ENCODE data around the gene ARHGAP15.

ARHGAP15 gene

GRCh38 chr2:143615562-143615961 lies 486.3 kb downstream of the ARHGAP15 start:
- Histone ChIP-seq H3K27ac (replicated peaks) (no peak overlapping the region), H3K4me3 (replicated peaks; ENCODE audit: insufficient read depth, low read length) (no peak overlapping the region), H3K27me3 (ENCODE audit: insufficient read depth, poor library complexity, severe bottlenecking) (no peaks in the 10 kb centered on the region)
- TF ChIP-seq GABPA (IDR thresholded peaks at IDR 0.05; ENCODE audit: low read depth) (no peak), SPI1 (IDR thresholded peaks at IDR 0.05; ENCODE audit: borderline replicate concordance, low read depth) (no peak), CTCF (IDR thresholded peaks at IDR 0.05; ENCODE audit: insufficient read depth, low read length) (no peak), POLR2AphosphoS5 (IDR thresholded peaks at IDR 0.05; ENCODE audit: low read depth) (no peak), REST (IDR thresholded peaks at IDR 0.05; ENCODE audit: insufficient replicate concordance, low read depth) (no peak)
- no peak for DNase-seq (ENCODE audit: low read depth in 1 of 2, low spot score in 1 of 2)

- no peaks in the 10 kb centered on the region for H3K27me3 ChIP-seq (ENCODE audit: insufficient read depth, poor library complexity, severe bottlenecking)
- H3K27ac ChIP-seq (replicated peaks) = no peak overlapping the region
- no peak for DNase-seq (ENCODE audit: low read depth in 1 of 2, low spot score in 1 of 2)
- TF ChIP-seq SPI1 (IDR thresholded peaks at IDR 0.05; ENCODE audit: borderline replicate concordance, low read depth) (no peak), REST (IDR thresholded peaks at IDR 0.05; ENCODE audit: insufficient replicate concordance, low read depth) (no peak), CTCF (IDR thresholded peaks at IDR 0.05; ENCODE audit: insufficient read depth, low read length) (no peak), GABPA (IDR thresholded peaks at IDR 0.05; ENCODE audit: low read depth) (no peak), POLR2AphosphoS5 (IDR thresholded peaks at IDR 0.05; ENCODE audit: low read depth) (no peak)
- no peak overlapping the region for H3K4me3 ChIP-seq (replicated peaks; ENCODE audit: insufficient read depth, low read length)
Observed at GRCh38 chr2:143616452-143616851, 487.2 kb downstream of the ARHGAP15 start.

- Histone ChIP-seq H3K4me3 (replicated peaks; ENCODE audit: insufficient read depth, low read length) (no peak overlapping the region), H3K27ac (replicated peaks) (no peak overlapping the region), H3K27me3 (ENCODE audit: insufficient read depth, poor library complexity, severe bottlenecking) (no peaks in the 10 kb centered on the region)
- no peak for TF ChIP-seq REST (IDR thresholded peaks at IDR 0.05; ENCODE audit: insufficient replicate concordance, low read depth)
- no peak for TF ChIP-seq CTCF (IDR thresholded peaks at IDR 0.05; ENCODE audit: insufficient read depth, low read length)
- TF ChIP-seq POLR2AphosphoS5 (IDR thresholded peaks at IDR 0.05; ENCODE audit: low read depth) = no peak
- no peak for TF ChIP-seq SPI1 (IDR thresholded peaks at IDR 0.05; ENCODE audit: borderline replicate concordance, low read depth)
- no peak for TF ChIP-seq GABPA (IDR thresholded peaks at IDR 0.05; ENCODE audit: low read depth)
- DNase-seq (ENCODE audit: low read depth in 1 of 2, low spot score in 1 of 2) = no peak
Observed at GRCh38 chr2:143617803-143618415, 488.7 kb downstream of the ARHGAP15 start.

All from HL-60 (cell line).